OCI-LY7 (cell line): ENCODE results near the gene ACR. TPM values are rescaled to one million over a fixed set of nuclear protein-coding genes. Genes with fewer than 3 reads are reported as not detected.

Experiments used
- BruUV-seq: library from RNA; stranded (reverse); fragments of 400-500 nt; replicated peaks from 2 replicates; lab custom pipeline; 2021; lab: Mats Ljungman, UMichigan
- CTCF ChIA-PET: fragments of 300-600 bp; sonication (Branson Sonifier 250); formaldehyde crosslinking; loops from one replicate; lab custom pipeline; 2022; ENCODE audit warnings: antibody characterized with exemption; ENCODE audit not compliant: unreplicated experiment; lab: Charles Lee
- POLR2A ChIA-PET: fragments of 300-600 bp; sonication (Branson Sonifier 250); formaldehyde crosslinking; loops from one replicate; lab custom pipeline; 2022; ENCODE audit warnings: antibody characterized with exemption; lab: Charles Lee
- DNase-seq: peaks from one replicate; pipeline ENCODE4 v3.0.0-alpha.2; 2015; ENCODE audit warnings: low spot score
- H2AFZ ChIP-seq: fragments of 200-600 bp; sonication (generic), shearing (Covaris generic); 2 replicates; pipeline ENCODE4 v1.6.1; 2014; ENCODE audit warnings: mild to moderate bottlenecking, antibody characterized with exemption, low read length, moderate library complexity
- H3K27ac ChIP-seq: fragments of 200-600 bp; sonication (generic); 2 replicates; pipeline ENCODE4 v1.5.1; 2014; ENCODE audit warnings: mixed run types, low read depth, mild to moderate bottlenecking, moderate library complexity, low read length, inconsistent platforms; ENCODE audit not compliant: poor library complexity, severe bottlenecking
- H3K36me3 ChIP-seq: fragments of 200-600 bp; sonication (generic); 2 replicates; pipeline ENCODE4 v1.6.1; 2014; ENCODE audit warnings: mild to moderate bottlenecking, antibody characterized with exemption, low read length, moderate library complexity, mixed read lengths; ENCODE audit not compliant: insufficient read depth
- H3K4me1 ChIP-seq: fragments of 200-600 bp; sonication (generic); 2 replicates; pipeline ENCODE4 v1.5.1; 2014; ENCODE audit warnings: mild to moderate bottlenecking, low read length; ENCODE audit not compliant: insufficient read depth, poor library complexity, severe bottlenecking
- H3K4me2 ChIP-seq: fragments of 200-600 bp; sonication (generic); 2 replicates; pipeline ENCODE4 v1.6.1; 2014; ENCODE audit warnings: mild to moderate bottlenecking, low read length
- H3K4me3 ChIP-seq: fragments of 200-600 bp; sonication (generic); 2 replicates; pipeline ENCODE4 v1.5.1; 2014; ENCODE audit warnings: mild to moderate bottlenecking, low read depth, low read length; ENCODE audit not compliant: poor library complexity, severe bottlenecking
- H3K79me2 ChIP-seq: fragments of 200-600 bp; sonication (generic); 2 replicates; pipeline ENCODE4 v1.6.1; 2016; ENCODE audit warnings: low read depth, mild to moderate bottlenecking, low read length, moderate library complexity, mixed read lengths; ENCODE audit not compliant: insufficient read depth
- H3K9me2 ChIP-seq: fragments of 200-600 bp; sonication (generic); 2 replicates; pipeline ENCODE4 v1.6.1; 2016; ENCODE audit warnings: mild to moderate bottlenecking, low read length, mixed read lengths; ENCODE audit not compliant: insufficient read depth
- H3K9me3 ChIP-seq: fragments of 200-600 bp; sonication (generic); 2 replicates; pipeline ENCODE4 v1.6.1; 2014; ENCODE audit warnings: mild to moderate bottlenecking, mixed run types, low read length, mixed read lengths
- H4K20me1 ChIP-seq: fragments of 200-600 bp; sonication (generic); 2 replicates; pipeline ENCODE4 v1.6.1; 2014; ENCODE audit warnings: mild to moderate bottlenecking, antibody characterized with exemption, low read length, moderate library complexity, mixed read lengths; ENCODE audit not compliant: insufficient read depth
- CTCF ChIP-seq: fragments of 200-600 bp; sonication (generic); conservative IDR thresholded peaks from 2 replicates; pipeline ENCODE4 v1.5.1; 2014; ENCODE audit warnings: mild to moderate bottlenecking, antibody characterized with exemption, low read length, moderate library complexity, mixed read lengths
- EZH2phosphoT487 ChIP-seq: fragments of 200-600 bp; sonication (generic); IDR thresholded peaks from 2 replicates; pipeline ENCODE4 v1.6.1; 2018; ENCODE audit warnings: low read depth, borderline replicate concordance, mild to moderate bottlenecking, mixed run types, antibody characterized with exemption, low read length, moderate library complexity, mixed read lengths
- intact Hi-C: fragments of 100-400 bp; cut with micrococcal nuclease; formaldehyde crosslinking; loops from one replicate; pipeline ENCODE4 v1.10.0; 2022; ENCODE audit not compliant: unreplicated experiment
- total RNA-seq, 2 experiments: library from RNA; depleted of rRNA in 1 of 2; stranded (reverse); fragments of >200 nt in 1 of 2; shearing (Covaris generic) in 1 of 2; gene quantifications; 2 replicates each; pipeline ENCODE4 v1.2.3, GENCODE V29; 2014 to 2022

The ACR gene
- total RNA-seq, 2 experiments from 2014 or later = not detected

- Histone ChIP-seq H3K4me1 (no peaks in the 10 kb centered on the region), H3K4me2 (no peak overlapping the region), H3K27ac (no peak overlapping the region), H3K36me3 (no peaks in the 10 kb centered on the region), H2AFZ (no peak overlapping the region), H4K20me1 (no peaks in the 10 kb centered on the region), H3K9me3 (no peaks in the 10 kb centered on the region), H3K4me3 (no peak overlapping the region), H3K9me2 (no peaks in the 10 kb centered on the region), H3K79me2 (no peaks in the 10 kb centered on the region)
- ChIA-PET POLR2A (no interaction called here), CTCF (no interaction called here)
- no peak for TF ChIP-seq CTCF
- no peak for TF ChIP-seq EZH2phosphoT487
- no TSS peak for BruUV-seq
- intact Hi-C loops = no loop called here
- DNase-seq = no peak
Measured at GRCh38 chr22:50701428-50702154, 36.4 kb upstream of the ACR start.

GRCh38 chr22:50702261-50702671 lies 35.7 kb upstream of the ACR start:
- no peaks in the 10 kb centered on the region for H3K9me2 ChIP-seq
- no peaks in the 10 kb centered on the region for H3K79me2 ChIP-seq
- H3K4me3 ChIP-seq = no peak overlapping the region
- no peaks in the 10 kb centered on the region for H3K4me1 ChIP-seq
- H3K9me3 ChIP-seq = no peaks in the 10 kb centered on the region
- DNase-seq = no peak
- no peaks in the 10 kb centered on the region for H3K36me3 ChIP-seq
- BruUV-seq = no TSS peak
- no peak for TF ChIP-seq EZH2phosphoT487
- TF ChIP-seq CTCF = no peak
- intact Hi-C loops = no loop called here
- H4K20me1 ChIP-seq = no peaks in the 10 kb centered on the region
- ChIA-PET POLR2A (no interaction called here), CTCF (interaction anchor here (0.6 kb wide), 1 partner anchor 564 kb away, joined by 4 read pairs; no protein-coding TSS in a partner anchor)
- no peak overlapping the region for H3K27ac ChIP-seq
- H3K4me2 ChIP-seq = no peak overlapping the region
- H2AFZ ChIP-seq = no peak overlapping the region
